Astrocyte (in vitro differentiated cells and primary cell): ENCODE data around the gene LYPD6B. TPM values are rescaled to one million over a fixed set of nuclear protein-coding genes. Genes with fewer than 3 reads are reported as not detected.

Experiments used
- DNase-seq: peaks from one replicate; pipeline ENCODE4 v3.0.0-alpha.2; 2010; ENCODE audit warnings: low read depth
- FAIRE-seq: peaks from 2 replicates; lab custom pipeline; 2011; peaks lifted over from hg19 to GRCh38; lab: Jason Lieb, UNC
- H2AFZ ChIP-seq: 2 replicates; pipeline ENCODE4 v1.6.0; 2012; ENCODE audit warnings: low read depth, low read length, inconsistent platforms
- H3K27ac ChIP-seq: 2 replicates; pipeline ENCODE4 v1.5.1; 2011; ENCODE audit warnings: low read depth, low read length, inconsistent platforms
- H3K27me3 ChIP-seq: 2 replicates; pipeline ENCODE4 v1.6.0; 2011; ENCODE audit warnings: low read length, inconsistent platforms; ENCODE audit not compliant: insufficient read depth
- H3K36me3 ChIP-seq: 2 replicates; pipeline ENCODE4 v1.5.1; 2011; ENCODE audit warnings: low read length, inconsistent platforms; ENCODE audit not compliant: insufficient read depth
- H3K4me1 ChIP-seq: 2 replicates; pipeline ENCODE4 v1.5.1; 2011; ENCODE audit warnings: low read length, inconsistent platforms; ENCODE audit not compliant: insufficient read depth
- H3K4me2 ChIP-seq: 2 replicates; pipeline ENCODE4 v1.6.0; 2012; ENCODE audit warnings: low read length, inconsistent platforms
- H3K4me3 ChIP-seq: 2 replicates; pipeline ENCODE4 v1.5.1; 2011; ENCODE audit warnings: low read depth, mild to moderate bottlenecking, low read length, inconsistent platforms; ENCODE audit not compliant: insufficient read depth
- H3K79me2 ChIP-seq: 2 replicates; pipeline ENCODE4 v1.6.0; 2012; ENCODE audit warnings: mild to moderate bottlenecking, low read length, inconsistent platforms; ENCODE audit not compliant: insufficient read depth
- H3K9ac ChIP-seq: 2 replicates; pipeline ENCODE4 v1.6.0; 2012; ENCODE audit warnings: mild to moderate bottlenecking, low read length, inconsistent platforms
- H3K9me3 ChIP-seq: 2 replicates; pipeline ENCODE4 v1.5.1; 2012; ENCODE audit warnings: low read depth, mild to moderate bottlenecking, low read length, inconsistent platforms; ENCODE audit not compliant: insufficient read depth
- H4K20me1 ChIP-seq: 2 replicates; pipeline ENCODE4 v1.6.0; 2012; ENCODE audit warnings: low read length, inconsistent platforms; ENCODE audit not compliant: insufficient read depth
- H3K27ac Mint-ChIP-seq: one replicate; pipeline ENCODE4 v1.8.0; 2021; ENCODE audit warnings: mild to moderate bottlenecking, mixed read lengths; ENCODE audit not compliant: unreplicated experiment
- H3K27me3 Mint-ChIP-seq: one replicate; pipeline ENCODE4 v1.8.0; 2021; ENCODE audit warnings: low read depth, mixed read lengths; ENCODE audit not compliant: unreplicated experiment
- H3K36me3 Mint-ChIP-seq: one replicate; pipeline ENCODE4 v1.8.0; 2021; ENCODE audit warnings: low read depth, mixed read lengths; ENCODE audit not compliant: unreplicated experiment
- H3K4me1 Mint-ChIP-seq: one replicate; pipeline ENCODE4 v1.8.0; 2021; ENCODE audit warnings: low read depth, mixed read lengths; ENCODE audit not compliant: unreplicated experiment
- H3K4me3 Mint-ChIP-seq: one replicate; pipeline ENCODE4 v1.8.0; 2021; ENCODE audit warnings: mild to moderate bottlenecking, moderate library complexity, mixed read lengths; ENCODE audit not compliant: unreplicated experiment
- H3K9me3 Mint-ChIP-seq: one replicate; pipeline ENCODE4 v1.8.0; 2021; ENCODE audit warnings: mild to moderate bottlenecking, mixed read lengths; ENCODE audit not compliant: unreplicated experiment
- CTCF ChIP-seq: IDR thresholded peaks from 2 replicates; pipeline ENCODE4 v1.5.1; 2011; ENCODE audit warnings: low read depth, mild to moderate bottlenecking, inconsistent platforms, low read length, moderate library complexity; ENCODE audit not compliant: insufficient read depth
- EZH2 ChIP-seq: IDR thresholded peaks from 2 replicates; pipeline ENCODE4 v1.6.1; 2012; ENCODE audit warnings: mild to moderate bottlenecking, low read length, inconsistent platforms; ENCODE audit not compliant: insufficient read depth
- total RNA-seq: library from RNA; stranded (reverse); gene quantifications from 2 replicates; pipeline ENCODE4 v1.2.1, GENCODE V29; 2021

Gene LYPD6B
- total RNA-seq, 1 donor from 2014 or later = 1.2 TPM

- DNase-seq (no peak), FAIRE-seq (no peak)
- Histone ChIP-seq H3K27ac (no peak overlapping the region), H3K36me3 (no peaks in the 10 kb centered on the region), H3K9me3 (no peaks in the 10 kb centered on the region), H2AFZ (no peak overlapping the region), H3K79me2 (no peaks in the 10 kb centered on the region), H3K4me2 (no peak overlapping the region), H3K9ac (no peak overlapping the region), H3K27me3 (no peaks in the 10 kb centered on the region), H3K4me3 (no peak overlapping the region), H4K20me1 (no peaks in the 10 kb centered on the region), H3K4me1 (no peaks in the 10 kb centered on the region)
- H3K27ac Mint-ChIP-seq = no peak overlapping the region
- H3K9me3 Mint-ChIP-seq = no peaks in the 10 kb centered on the region
- peaks cover 7% of the 10 kb centered on the region for H3K36me3 Mint-ChIP-seq
- no peak overlapping the region for H3K4me3 Mint-ChIP-seq
- no peaks in the 10 kb centered on the region for H3K27me3 Mint-ChIP-seq
- TF ChIP-seq CTCF (no peak), EZH2 (no peak)
- H3K4me1 Mint-ChIP-seq = no peaks in the 10 kb centered on the region
These were observed 46.1 kb upstream of the LYPD6B start for GRCh38 chr2:148992448-148992847.

GRCh38 chr2:148993351-148993750 lies 45.1 kb upstream of the LYPD6B start:
- Histone ChIP-seq H3K27ac (no peak overlapping the region), H3K9ac (no peak overlapping the region), H3K4me1 (no peaks in the 10 kb centered on the region), H3K27me3 (no peaks in the 10 kb centered on the region), H4K20me1 (no peaks in the 10 kb centered on the region), H3K79me2 (no peaks in the 10 kb centered on the region), H3K9me3 (no peaks in the 10 kb centered on the region), H3K36me3 (no peaks in the 10 kb centered on the region), H3K4me3 (no peak overlapping the region), H3K4me2 (no peak overlapping the region), H2AFZ (no peak overlapping the region)
- DNase-seq = no peak
- no peak overlapping the region for H3K27ac Mint-ChIP-seq
- no peak overlapping the region for H3K4me3 Mint-ChIP-seq
- H3K36me3 Mint-ChIP-seq = peaks cover 10% of the 10 kb centered on the region
- no peaks in the 10 kb centered on the region for H3K9me3 Mint-ChIP-seq
- no peaks in the 10 kb centered on the region for H3K27me3 Mint-ChIP-seq
- TF ChIP-seq EZH2 (no peak), CTCF (no peak)
- H3K4me1 Mint-ChIP-seq = no peaks in the 10 kb centered on the region
- no peak for FAIRE-seq

GRCh38 chr2:148994341-148994740 lies 44.2 kb upstream of the LYPD6B start:
- H3K4me1 ChIP-seq = no peaks in the 10 kb centered on the region
- Mint-ChIP-seq H3K4me1 (peaks cover 1% of the 10 kb centered on the region), H3K4me3 (no peak overlapping the region), H3K27me3 (no peaks in the 10 kb centered on the region), H3K9me3 (no peaks in the 10 kb centered on the region), H3K27ac (no peak overlapping the region), H3K36me3 (peaks cover 10% of the 10 kb centered on the region)
- no peaks in the 10 kb centered on the region for H3K9me3 ChIP-seq
- H4K20me1 ChIP-seq = no peaks in the 10 kb centered on the region
- no peaks in the 10 kb centered on the region for H3K36me3 ChIP-seq
- no peak for DNase-seq
- no peaks in the 10 kb centered on the region for H3K27me3 ChIP-seq
- H3K79me2 ChIP-seq = no peaks in the 10 kb centered on the region
- H3K9ac ChIP-seq = no peak overlapping the region
- TF ChIP-seq CTCF (no peak), EZH2 (no peak)
- H2AFZ ChIP-seq = no peak overlapping the region
- no peak overlapping the region for H3K27ac ChIP-seq
- no peak for FAIRE-seq
- H3K4me2 ChIP-seq = no peak overlapping the region
- H3K4me3 ChIP-seq = no peak overlapping the region
